GM21825 (cell line): ENCODE results near the gene GNG4.
A peak's percentile ranks its signal among the peaks of the same experiment; 100 is the strongest.
"Not testable (repeated sequence)": the region's sequence is repeated elsewhere in the genome, so short reads cannot be mapped to it uniquely, and the experiment has no call there.

Experiments used
- ATAC-seq: cut with Tn5 transposase; IDR thresholded peaks from one replicate; pipeline ENCODE4 v1.9.1; 2021; ENCODE audit warnings: mild to moderate bottlenecking, moderate library complexity; ENCODE audit not compliant: unreplicated experiment

Gene GNG4

DNA sequence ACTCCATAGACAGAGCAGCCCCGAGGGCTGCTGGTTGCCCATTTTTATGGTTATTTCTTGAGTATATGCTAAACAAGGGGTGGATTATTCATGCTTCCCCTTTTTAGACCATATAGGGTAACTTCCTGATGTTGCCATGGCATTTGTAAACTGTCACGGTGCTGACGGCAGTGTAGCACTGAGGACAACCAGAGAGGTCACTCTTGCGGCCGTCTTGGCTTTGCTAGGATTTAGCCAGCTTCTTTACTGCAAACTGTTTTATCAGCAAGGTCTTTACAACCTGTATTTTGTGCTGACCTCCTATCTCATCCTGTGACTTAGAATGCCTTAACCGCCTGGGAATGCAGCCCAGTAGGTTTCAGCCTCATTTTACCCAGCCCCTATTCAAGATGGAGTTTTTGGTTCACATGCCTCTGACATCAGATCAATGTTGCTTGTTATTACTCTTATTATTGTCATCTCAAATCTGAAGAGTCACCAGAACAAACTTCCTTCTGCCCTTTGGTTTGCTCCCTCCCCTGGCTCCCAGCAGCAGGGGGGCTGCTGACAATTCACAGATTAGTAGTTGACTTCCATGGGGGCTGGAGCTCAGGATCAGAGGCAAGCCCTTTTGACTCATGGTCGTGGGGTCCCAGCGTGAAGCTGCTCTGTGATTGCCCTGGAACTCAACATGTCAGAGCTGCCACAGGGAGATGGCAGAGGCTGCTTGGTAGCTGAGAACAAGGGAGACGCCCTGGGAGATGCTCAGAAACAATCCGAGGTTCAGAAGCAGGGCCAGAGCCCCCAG, 103.0 kb downstream of the GNG4 start:
- ATAC-seq: not testable (repeated sequence)

DNA sequence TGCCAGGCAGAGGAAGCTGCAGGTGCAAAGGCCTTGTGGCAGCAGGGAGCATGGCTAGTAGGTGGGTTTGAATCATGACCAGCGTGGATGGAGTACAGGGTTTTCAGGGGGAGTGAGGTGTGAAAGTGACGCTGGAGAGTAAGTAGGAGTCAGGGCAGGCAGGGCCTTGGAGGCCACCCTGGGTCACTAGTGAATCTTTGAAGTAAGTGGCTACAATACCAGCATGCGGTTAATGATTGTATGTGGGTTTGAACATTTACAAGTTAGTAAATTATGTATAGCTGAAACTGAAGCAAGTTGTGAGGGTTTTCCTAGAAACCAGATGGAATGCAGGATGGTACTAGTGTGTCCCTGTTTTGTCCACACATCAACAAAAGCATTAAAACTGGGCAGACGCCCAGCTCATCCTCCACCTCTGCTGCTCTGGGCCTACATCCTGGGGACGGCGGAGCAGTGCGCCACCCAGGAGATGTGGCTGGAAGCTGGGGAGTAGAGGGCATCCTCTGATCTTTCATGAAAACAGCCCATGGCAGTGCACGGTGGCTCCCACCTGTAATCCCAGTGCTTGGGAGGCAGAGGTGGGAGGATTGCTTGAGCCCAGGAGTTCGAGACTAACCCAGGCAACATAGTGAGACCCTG, 104.2 kb downstream of the GNG4 start:
- no peak for ATAC-seq

DNA sequence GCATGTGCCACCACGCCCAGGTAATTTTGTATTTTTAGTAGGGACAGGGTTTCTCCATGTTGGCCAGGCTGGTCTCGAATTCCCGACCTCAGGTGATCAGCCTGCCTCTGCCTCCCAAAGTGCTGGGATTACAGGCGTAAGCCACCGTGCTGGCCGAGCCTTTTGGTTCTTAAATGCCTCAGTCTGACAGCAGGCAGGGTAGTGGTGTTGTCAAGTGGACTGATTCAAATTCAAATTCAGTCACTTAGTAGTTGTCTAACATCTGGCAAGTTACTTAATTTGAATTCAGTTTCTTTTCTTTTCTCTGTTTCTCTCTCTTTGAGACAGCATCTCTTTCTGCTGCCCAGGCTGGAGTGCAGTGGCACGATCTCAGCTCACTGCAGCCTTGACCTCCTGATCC, 106.7 kb downstream of the GNG4 start:
- ATAC-seq: not testable (repeated sequence)

DNA sequence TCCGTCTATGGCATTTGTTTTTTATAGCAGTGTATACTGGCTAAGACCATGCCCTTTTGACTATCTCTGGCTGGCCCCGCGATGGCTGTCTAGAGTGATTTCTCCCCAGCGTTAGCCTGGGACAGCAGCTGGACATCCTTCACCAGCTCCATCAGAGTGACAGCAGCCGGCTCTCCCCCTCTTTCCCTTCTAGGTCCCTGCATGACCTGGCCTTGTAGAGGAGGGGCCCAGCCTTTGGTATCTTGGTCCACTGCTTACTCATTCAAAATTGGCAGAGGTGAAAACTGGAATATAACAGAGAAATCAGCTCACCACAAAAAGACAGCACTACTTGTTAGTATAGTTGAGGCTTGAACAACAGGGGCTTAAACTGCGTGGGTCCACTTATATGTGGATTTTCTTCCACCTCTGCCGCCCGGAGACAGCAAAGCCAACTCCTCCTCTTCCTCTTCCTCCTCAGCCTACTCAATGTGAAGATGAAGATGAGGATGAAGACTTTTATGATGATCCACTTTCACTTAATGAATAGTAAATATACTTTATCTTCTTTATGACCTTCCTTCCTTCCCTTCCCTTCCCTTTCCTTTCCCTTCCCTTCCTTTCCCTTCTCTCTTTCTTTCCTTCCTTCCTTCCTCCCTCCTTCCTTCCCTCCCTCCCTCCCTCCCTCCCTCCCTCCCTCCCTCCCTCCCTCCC, 116.0 kb downstream of the GNG4 start:
- no peak for ATAC-seq

DNA sequence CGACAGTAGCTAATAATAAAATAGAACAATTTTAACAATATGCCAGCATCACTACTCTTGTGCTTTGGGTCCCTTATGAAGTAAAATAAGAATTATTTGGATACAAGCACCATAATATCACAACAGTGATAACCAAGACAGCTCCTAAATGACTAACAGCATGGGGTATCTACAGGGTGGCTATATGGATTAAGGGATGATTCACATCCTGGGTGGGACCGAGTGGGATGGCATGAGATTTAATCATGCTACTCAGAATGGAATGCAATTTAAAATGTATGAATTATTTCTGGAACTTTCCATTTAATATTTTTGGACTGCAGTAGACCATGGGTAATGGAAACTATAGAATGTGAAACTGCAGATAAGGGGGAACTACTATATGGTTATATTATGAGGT, 117.2 kb downstream of the GNG4 start:
- ATAC-seq: no peak

DNA sequence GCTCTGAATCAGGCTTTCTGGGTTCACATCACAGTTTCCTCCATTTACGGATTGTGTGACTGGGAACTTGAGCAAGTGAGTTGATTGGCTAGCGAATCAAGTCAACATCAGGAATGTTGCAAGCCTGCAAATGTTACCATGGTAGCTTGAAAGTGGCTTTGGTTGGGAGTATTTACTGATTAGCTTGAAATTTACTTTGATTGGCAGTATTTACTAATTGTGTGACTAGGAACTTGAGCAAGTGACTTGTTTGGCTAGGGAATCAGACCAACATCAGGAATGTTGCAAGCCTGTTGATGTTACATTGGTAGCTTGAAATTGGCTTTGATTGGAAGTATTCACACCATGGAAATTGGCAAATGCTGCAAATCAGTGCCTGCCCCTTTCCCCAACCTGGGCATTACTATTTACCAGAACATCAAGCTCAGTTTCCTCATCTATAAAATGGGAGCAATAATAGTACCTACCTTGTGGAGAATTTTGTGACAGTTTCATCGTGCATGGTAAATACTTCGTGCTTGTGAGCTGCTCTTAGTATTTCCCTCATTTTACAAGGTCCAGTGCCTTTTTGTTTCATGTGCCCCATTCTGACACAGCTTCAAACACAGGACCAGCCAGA, 122.3 kb downstream of the GNG4 start:
- no peak for ATAC-seq

DNA sequence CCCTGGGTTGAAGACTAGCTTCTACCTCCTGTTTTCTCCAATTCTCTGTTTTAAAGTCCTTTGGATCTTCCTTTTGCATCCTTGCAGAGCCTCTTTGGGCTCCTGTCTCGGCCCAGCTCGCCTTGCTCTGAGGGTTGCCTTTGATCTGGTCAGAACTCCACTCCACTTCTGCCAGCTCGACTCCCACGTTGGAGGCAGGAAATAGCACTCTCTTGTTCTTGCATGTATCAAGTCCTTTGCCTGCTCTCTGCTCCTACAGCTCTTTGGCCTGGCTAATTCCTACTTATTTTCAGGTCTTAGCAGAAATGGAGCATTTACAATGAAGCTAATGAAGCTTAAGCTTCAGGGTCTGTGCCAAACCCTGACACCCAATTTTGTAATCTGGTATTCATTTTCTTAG, 124.3 kb downstream of the GNG4 start:
- no peak for ATAC-seq

DNA sequence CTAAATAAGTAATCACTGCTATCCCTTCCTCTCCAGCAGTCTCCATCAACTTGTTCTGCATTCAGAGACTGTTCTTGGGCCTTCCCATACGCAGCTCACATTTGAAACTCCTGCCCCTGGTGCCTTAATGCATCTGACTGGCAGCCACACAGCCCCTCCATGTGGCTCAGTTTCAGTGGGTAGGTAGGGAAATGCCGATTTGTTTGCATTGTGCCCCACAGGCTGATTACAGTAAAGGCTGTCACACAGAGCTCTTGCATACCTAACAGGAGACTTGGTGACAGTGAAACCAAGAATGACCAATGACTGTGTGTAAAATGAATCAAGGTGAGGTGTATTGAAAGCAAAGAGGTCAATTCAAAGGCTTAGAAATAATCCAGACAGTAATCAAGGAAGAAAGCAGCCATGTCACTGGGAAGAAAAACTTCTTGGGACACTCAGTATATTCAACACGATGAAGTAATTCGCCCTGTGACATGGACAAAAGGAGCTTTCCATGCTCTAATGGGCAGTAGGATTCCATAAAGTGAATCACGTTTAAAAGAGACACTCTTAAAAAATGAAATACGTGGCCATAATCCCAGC, 132.6 kb downstream of the GNG4 start:
- no peak for ATAC-seq

DNA sequence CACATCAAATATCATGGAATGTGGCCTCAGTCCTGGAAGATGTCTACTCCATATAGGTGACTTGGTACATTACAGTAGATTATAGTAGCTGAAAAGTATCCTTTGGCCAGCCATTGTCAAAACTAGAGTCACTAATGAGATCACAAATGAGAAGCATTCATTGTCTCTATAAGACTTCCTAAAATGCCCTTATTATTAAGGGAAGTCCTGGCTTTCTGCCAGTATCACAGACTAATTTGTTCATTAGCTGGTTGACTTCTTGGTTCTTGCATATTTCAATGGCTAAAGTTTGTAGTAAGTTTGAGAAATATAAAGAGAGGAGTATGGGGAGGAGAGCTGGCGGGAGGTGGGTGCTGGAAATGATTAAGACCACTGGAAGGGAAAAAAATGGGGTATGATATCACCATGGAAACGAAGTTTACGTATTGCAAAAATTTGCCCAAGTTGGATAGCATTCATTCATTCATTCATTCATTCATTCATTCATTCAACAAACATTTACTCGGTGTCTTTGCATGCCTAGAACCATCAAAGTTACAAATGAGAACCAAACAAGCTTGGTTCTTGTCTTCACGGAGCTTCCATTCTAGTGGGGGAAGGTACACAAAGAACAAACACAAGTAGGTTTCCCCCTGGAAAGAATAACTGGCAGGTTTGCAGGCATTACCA, 133.6 kb downstream of the GNG4 start:
- no peak for ATAC-seq

DNA sequence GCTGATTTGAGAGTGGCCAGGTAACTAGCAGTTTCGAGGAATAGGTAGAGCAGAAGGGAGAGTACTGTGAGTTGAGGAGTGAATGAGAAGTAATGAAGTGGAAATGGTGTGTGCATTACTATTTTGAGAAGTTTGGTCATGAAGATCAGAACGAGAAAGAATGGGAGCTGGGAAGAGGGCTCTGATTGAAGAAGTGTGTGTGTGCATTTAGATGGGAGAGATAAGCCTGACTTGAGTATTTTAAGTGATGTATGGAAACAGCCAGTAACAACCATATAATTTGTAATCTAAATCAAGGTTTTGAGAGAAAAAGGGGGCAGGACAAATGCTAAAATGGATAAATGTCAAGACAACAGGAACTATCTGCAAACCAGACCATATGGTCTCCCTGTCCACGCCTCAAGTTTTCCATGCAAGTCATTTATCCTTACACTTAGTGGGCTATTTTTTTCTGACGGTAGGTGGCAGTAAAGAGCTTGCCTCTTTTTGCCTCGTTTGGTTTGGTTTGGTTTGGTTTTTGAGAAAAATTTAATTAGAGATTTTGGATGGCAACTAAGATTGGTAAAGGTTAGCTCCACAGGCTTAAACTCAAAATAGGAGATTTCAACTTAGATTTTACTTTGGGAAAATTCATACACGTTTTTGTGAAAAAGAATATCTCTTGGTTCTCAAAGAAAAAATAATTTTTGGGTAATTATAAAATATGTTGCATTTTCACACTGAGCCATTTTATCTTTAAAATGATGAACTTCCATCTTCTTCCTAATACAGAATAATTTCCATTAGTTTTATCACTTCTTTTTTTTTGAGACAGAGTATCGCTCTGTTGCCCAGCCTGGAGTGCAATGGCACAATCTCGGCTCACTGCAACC, 135.9 kb downstream of the GNG4 start:
- ATAC-seq: no peak

DNA sequence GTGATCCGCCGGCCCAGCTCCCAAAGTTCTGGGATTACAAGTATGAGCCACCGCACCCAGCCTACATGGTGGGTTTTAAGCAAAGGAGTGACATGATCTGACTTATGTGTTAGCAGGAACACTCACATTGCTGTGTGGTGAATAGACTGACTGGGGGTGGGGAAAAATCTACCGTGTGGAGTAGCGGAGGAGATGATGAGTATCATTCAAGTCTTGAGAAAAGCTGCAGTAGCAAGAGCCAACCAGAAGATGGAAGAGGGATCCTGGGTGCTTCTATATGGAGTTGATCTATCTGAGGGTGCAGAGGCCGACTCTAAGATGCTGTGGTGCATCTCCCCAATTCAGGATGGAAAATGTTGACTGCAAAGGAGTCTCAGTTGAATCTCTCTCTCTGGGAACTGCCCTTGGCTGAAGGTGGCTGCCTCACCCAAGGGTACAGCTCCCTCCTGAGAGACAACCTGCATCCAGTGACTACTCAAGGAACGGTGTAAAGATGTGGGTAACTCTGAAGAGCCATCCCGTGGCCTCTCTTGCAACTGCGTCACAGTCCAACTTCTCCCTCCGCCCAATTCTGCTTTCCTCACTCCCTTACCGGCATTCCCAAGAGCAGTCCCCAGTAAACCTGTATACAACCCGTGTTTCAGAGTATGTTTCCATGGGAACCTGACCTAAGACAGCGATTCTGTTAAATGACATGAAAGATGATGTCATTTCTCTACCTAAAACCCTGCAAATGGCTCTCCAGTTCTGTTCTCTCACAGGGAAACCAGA, 137.9 kb downstream of the GNG4 start:
- no peak for ATAC-seq

DNA sequence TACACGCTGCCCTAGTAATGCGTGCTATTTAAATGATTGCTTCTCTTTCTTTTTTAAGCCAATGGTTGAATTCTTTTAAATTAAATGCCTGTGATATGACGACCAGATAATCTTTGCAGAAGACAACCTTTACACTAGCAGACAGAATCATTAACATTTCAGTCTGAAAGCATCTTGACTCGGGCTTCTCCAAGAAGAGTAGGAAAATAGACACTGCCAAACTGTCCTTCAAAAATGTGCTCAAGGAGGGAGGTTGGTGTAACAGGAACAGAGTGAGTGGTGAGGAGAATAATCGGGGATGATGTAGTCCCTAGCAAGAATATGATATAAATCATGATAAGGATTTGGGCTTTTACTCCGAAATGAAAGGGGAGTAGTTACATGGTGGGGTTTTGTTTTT, 138.8 kb downstream of the GNG4 start:
- ATAC-seq: no peak

DNA sequence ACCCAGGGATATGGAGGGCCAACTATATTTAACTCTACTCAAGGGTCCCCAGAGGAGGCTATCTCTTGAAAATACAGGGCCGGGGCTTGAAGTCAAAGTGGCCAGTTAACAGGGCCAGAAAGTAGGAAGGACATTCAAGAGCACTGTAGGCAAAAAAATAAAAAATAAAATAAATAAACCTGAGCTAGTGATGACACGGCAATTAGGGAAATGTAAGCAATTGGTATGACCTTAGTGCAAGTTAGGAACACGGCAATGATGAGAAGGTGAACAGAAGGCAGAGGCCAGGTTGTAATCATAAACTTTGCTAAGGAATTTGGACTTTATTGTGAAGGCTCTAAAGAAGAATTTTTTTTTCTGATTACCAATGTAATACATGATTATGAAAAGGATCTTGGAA, 142.0 kb downstream of the GNG4 start:
- ATAC-seq: no peak

DNA sequence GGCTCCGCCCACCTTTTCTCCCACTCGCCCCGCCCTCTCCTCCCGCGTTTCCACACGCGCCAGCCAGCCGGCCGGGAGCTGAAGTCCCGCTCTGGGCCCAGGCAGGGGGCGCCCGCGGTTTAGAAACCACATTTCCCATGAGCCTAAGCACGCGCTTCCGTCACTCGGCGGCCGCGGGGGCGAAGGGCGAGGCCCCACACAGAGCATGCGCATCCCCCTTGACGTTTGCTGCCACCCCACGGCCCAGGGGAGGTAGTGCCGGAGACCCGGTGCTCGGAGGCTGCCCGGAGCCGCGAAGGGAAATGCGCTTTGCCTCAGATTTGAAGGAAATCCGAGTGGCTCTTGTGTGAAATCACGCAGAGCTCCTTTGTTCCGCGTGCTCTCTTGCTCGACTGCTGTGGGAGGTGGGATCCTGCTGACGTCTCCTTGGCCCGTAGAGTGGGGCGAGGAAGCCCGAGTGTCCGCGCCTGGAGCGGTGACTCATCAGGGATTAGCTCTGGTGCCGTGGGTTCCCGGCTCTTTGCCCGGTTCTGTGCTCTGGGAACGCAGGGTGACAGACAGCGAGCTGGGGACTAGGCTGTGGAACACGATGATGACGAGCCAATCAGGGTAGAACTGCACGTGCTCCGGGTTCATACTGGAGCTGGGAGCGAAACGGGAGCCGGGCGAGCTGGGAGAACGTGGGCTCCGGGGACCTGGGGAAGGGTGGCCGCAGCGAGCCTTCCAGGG, 144.9 kb downstream of the GNG4 start:
- ATAC-seq: peak; percentile 79

DNA sequence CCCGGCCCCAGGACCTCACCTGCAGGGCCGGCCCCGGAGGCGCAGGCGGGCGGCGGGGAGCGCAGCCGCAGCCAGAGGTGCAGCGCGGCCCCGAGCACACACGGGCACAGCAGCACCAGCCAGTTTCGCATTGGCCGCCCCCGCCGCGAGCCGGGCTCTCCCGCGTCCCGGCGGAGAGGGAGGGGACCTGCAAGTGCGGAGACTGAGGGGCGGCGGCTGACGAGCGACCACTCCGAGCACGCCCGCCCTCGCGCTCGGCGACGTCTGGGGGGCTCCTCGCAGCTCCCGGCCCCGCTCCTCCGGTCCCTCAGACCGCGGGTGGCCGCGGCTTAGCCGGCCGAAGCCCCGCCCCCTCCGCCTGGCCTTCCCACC, 145.5 kb downstream of the GNG4 start, which contains the start of gene B3GALNT2:
Gene B3GALNT2 (minus strand): TSS at position 331 of the 372 bp plus-strand sequence. CDS start 200 bp downstream, at position 131.
- peak; percentile 38 for ATAC-seq

DNA sequence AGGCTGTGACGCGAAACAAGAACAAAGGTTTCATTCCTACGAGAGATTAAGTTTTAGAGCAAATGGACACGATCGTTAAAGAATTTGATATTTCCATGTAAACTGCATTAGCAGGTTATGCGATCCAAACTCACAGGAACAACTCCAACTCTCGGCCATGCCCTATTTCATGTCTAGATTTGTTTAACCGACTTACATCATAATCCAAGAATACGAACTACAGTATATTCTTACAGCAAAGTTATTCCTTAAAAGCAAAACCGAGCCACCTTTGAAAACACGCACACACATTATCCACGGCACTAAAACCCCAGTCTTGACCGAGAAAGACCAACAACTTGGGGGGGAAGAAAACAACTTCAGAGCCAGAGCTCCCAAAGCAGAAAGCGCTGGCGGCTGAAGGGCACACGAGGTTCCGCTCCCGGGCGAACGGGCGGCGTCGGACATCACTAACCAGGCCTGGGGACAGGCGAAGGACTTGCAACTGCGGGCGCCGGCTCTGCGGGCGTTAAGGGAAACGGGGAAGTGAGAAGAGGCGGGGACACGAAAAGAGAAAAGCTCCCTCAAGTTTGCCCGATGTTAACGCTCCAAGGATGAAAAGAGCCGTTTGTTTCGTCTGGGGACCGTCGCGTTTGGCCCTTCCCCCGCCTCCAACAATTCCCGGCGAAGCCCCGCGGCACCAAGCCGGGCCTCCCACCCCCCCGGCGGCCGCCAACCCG, 146.0 kb downstream of the GNG4 start:
- ATAC-seq: peak; percentile 5

DNA sequence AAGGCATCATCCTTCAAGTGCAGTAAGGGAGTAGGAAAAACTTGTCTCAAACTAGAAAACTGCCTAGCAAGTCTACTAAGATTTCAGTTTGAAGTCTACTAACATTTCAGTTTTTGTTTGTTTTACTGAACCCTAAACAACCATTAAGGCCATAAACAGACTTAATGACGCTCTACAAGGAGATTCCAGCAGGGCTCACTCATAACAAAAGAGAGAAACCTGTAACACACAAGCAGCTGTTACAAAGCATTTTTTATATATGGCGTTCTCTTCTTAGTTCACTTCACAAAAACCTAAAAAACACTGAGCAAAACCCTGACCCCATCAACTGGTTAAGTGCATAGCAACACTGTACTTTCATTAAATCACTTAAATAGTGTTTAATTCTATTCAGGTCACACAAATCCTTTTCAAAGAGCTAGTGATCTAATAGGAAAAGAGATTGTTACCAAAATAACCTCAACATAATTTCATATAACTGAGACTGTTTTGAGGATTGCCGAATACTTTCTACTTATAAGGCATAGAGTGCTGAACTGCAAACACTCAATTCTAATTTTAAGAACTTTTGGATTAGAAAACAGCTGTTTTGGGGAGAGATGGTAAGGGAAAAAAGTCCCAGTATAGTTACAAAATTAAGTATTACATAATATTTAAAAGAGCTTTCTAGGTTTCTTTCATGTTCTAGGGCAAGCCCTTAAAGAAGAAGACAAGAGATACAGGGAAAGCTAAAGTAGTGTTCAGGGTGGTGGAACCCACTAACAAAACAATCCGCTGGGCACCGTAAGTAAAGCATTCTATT, 146.8 kb downstream of the GNG4 start:
- ATAC-seq: no peak
